Left renal pelvis (tissue), 4 donors: ENCODE measurements around the gene P2RY11. TPM values are rescaled to one million over a fixed set of nuclear protein-coding genes. Genes with fewer than 3 reads are reported as not detected.

Experiments used
- DNase-seq, 4 donors: peaks; one replicate each; pipeline ENCODE4 v3.0.0-alpha.2; 2013; ENCODE audit warnings: low read depth in 4 of 4, low spot score in 3 of 4
- polyA plus RNA-seq, 4 donors: library from polyadenylated mRNA; unstranded; fragments of 120-200 nt; gene quantifications; one replicate each; pipeline ENCODE4 v1.2.1, GENCODE V29; 2013; ENCODE audit not compliant: insufficient read length in 4 of 4

Gene P2RY11
- polyA plus RNA-seq, 4 donors: 6.6 to 17.4 (median 8.7) TPM

DNA sequence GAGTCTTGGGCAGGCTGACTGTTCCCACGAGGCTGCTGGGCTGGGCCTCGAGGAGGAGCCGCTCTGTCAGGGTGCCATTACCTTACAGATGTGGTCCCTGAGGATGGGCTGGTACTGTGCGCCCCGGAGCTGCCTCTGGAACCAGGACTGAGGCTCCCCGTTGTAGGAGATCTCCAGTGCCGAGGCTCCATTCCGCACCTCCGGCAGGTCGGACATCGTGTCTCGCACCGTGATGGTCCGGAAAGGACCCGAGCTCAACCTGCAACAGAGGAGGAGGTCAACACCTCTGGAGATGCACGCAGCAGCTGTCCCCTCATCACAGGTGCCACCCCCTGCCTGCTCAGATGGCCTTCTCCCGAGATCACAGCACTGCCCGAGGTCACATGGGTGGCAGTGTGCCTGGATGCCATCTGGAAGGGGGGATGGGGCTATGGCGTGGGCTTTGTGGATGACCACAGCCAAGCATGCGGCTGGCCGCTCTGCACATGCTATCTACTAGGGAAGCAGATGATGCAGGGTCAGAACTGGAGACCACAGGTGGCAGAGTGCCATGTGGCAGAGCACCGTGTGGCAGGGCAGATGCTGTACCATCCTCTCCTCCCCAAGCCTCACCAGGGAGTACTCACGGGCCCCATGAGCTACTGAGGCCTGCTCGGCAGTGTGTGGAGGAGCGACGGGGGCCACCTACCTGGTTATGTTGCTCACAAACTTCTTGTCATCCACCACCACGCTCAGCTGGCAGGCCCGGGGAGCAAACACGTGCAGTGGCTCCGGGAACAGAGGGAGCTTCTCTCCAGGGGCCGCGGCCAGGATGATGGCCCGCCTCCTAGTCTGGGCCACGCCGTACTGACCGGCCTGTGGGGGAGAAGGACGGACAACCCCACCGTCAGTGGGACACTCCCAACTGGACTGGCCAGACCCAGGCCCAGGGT lies 26.5 kb downstream of the P2RY11 start:
- DNase-seq: no peak

- DNase-seq: no peak
Observed at GRCh38 chr19:10138879-10139795, 27.6 kb downstream of the P2RY11 start.

DNA sequence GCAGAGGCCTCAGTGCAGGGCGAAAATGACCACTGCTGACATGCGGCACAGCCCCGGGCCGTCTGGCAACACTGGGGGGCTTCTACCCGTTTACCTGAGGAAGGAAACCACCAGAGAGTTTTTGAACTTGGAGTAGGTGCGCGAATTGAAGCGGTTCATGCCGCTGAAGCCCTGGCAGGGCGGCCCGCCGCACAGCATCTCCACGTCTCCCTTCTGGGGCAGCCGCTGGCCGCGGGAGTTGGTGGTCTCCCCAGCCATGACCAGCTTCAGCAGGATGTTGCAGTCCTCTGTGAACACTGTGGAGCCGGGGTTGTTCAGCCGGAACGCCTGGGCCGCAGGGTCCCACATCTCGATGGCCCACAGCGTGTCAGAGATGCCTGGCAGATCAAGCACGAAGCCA lies 28.5 kb downstream of the P2RY11 start:
- DNase-seq: no peak

DNA sequence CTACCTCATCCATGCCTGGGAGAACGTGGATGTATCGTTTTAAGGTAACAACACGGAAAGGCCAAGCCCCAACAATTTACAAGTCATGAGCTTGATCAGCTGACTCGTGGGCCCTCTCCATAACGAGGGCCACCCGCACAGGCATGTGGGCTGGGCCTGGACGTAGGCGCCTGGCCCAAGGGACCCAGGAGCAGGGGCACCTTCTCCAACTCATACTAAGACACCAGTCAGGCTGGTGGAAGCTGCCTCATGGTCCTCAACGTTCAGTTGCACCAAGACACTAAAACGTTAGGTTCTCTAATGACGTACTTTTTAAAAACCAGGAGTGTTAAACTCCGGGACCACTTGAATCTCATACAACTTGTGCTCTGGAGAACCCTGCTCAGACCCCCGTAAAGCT lies 30.0 kb downstream of the P2RY11 start:
- DNase-seq: no peak

- DNase-seq: no peak
Observed at GRCh38 chr19:10141973-10142372, 30.5 kb downstream of the P2RY11 start.

DNA sequence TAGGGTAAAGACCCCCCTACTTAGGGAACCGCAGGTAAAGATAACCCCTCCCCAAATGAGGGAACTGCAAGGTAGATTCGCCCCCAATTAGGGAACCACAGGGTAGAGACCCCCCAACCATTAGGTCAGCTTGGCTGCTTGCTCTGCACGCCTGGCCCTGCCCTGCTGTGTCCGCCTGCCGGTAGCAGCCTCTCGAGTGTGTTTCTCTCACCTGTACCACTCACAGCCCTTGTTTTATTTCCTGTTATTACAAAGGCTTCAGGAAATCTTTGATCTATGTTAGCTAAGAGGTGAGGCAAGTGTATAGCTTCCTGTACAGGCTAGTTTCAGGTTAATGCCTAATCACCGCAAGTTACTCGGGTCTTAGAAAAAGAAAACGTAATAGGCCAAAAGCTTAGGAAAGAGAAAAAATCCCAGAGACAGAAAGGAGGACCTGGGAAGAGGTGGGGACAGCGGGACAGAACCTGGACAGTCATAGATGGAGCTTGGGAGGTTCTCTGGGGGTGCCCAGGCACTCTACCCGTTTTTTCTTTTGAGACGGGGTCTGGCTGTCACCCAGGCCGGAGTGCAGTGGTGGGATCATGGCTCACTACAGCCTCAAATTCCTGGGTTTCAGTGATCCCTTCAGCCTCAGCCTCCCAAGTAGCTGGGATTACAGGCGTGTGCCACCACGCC lies 31.3 kb downstream of the P2RY11 start:
- no peak for DNase-seq

DNA sequence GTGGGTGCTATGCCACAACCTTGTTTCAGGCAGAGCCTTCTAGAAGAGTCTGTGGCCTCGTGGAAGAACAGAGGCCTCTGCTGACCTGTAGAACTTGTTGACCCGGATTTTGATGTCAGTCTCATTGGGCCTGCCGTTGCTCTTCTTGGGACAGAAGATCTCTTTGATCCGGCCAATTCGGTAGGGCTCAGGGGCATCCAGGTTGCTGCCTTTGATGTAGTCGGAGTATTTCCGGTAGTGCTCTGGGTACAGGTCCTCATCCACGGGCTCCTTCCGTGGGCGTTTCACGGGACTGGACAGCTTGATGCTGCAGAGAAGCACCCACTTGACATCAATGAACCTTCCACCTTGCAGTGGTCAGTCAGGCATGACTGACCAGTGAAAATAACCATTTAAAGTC lies 32.2 kb downstream of the P2RY11 start:
- DNase-seq: no peak

- no peak for DNase-seq
Observed at GRCh38 chr19:10144361-10144760, 32.9 kb downstream of the P2RY11 start.

DNA sequence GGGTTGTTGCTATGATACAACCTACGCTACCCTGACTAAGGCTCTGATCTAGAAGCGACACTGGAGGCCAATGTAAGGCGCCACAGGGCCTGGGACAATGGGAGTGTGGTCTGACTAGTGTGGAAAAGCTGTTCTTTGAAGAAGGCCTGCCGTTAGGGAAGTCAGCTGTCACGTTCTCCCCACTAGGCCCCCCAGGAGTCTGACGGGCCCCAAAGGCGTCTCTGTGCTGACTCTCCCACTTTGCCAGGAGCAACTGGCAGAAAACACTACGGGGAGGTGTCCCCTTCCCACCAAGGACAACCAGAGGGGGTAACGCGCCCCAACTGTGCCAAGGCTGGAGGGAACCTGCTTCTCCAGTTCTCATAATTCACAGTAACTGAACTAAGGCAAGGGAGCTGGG lies 33.5 kb downstream of the P2RY11 start:
- no peak for DNase-seq

- DNase-seq: no peak
Observed at GRCh38 chr19:10146142-10146541, 34.6 kb downstream of the P2RY11 start.

- DNase-seq: no peak
Observed at GRCh38 chr19:10149427-10149826, 37.9 kb downstream of the P2RY11 start.

- no peak for DNase-seq
Observed at GRCh38 chr19:10151521-10151920, 40.0 kb downstream of the P2RY11 start.

- no peak for DNase-seq
Observed at GRCh38 chr19:10152100-10152499, 40.6 kb downstream of the P2RY11 start.

DNA sequence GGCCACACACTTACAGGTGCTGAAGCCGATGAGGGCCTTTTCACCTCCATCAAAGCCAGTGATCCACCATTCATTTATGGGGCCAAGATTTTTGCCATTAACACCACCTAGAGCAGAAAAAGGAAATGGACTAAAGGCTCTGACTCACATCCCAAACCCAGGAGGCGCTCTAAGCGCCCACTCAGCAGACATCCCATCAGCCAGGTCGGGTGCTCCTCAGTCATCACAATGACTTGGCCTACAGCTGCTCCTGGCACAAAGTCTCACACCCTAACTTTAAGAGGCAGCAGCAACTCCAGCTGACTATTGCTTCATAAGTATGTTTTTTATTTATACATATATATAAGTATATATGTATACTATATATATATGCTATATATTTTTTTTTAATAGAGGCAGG lies 44.3 kb downstream of the P2RY11 start:
- DNase-seq: no peak

DNA sequence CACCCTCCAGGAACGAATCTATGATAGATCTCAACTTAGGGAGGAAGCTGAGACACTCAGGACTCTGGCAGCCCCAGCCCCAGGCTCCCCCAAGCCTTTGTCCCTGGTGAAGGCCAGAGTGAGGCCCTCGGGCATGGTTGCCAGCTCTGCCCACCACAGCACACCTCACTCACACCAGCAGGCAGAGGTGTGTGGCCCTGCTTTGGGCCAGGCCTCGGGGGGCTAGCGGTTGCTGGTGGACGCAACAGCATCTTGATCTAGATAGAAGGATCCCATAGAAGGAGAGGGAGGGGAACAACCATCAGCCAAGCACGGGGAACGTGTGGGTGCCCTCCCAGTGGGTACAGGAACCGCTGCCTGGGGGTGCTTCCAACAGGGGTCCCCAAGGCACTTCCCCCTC lies 46.6 kb downstream of the P2RY11 start:
- DNase-seq: no peak

GRCh38 chr19:10158485-10158884 lies 47.0 kb downstream of the P2RY11 start:
- no peak for DNase-seq

DNA sequence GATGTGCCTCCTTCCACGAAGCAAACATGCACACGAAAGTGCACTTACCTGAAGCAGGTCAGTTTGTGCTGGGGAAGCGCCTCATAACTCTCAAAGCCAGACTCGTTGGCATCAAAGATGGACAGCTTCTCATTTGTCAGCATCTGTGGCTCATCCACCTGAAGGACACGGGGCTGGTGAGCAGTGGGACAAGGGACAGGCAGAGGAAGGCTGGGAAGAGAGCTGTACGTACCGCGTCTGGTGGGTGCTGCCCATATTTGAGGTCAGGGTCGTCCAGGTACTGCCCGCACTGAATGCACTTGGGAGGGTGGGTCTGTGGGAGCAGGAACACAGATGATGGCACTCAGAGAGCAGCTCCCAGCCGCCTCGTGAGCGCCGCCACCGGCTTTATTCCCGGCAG lies 48.1 kb downstream of the P2RY11 start:
- DNase-seq: no peak

- no peak for DNase-seq
Observed at GRCh38 chr19:10163536-10163935, 52.0 kb downstream of the P2RY11 start.
